ENCODE measurements around the gene MED1.
"Not testable (repeated sequence)": the region's sequence is repeated elsewhere in the genome, so short reads cannot be mapped to it uniquely, and the experiment has no call there.

MED1 gene, protein sequence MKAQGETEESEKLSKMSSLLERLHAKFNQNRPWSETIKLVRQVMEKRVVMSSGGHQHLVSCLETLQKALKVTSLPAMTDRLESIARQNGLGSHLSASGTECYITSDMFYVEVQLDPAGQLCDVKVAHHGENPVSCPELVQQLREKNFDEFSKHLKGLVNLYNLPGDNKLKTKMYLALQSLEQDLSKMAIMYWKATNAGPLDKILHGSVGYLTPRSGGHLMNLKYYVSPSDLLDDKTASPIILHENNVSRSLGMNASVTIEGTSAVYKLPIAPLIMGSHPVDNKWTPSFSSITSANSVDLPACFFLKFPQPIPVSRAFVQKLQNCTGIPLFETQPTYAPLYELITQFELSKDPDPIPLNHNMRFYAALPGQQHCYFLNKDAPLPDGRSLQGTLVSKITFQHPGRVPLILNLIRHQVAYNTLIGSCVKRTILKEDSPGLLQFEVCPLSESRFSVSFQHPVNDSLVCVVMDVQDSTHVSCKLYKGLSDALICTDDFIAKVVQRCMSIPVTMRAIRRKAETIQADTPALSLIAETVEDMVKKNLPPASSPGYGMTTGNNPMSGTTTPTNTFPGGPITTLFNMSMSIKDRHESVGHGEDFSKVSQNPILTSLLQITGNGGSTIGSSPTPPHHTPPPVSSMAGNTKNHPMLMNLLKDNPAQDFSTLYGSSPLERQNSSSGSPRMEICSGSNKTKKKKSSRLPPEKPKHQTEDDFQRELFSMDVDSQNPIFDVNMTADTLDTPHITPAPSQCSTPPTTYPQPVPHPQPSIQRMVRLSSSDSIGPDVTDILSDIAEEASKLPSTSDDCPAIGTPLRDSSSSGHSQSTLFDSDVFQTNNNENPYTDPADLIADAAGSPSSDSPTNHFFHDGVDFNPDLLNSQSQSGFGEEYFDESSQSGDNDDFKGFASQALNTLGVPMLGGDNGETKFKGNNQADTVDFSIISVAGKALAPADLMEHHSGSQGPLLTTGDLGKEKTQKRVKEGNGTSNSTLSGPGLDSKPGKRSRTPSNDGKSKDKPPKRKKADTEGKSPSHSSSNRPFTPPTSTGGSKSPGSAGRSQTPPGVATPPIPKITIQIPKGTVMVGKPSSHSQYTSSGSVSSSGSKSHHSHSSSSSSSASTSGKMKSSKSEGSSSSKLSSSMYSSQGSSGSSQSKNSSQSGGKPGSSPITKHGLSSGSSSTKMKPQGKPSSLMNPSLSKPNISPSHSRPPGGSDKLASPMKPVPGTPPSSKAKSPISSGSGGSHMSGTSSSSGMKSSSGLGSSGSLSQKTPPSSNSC (N-terminal part only)
- total RNA-seq: 37.0 to 106 (median 65.1) reads per million in 18 experiments

GRCh38 chr17:39450847-39451581, at the start of gene MED1:
TSS of gene MED1 (minus strand) at chr17:39451263. CDS start at chr17:39451062, 201 bp downstream.
- peak; percentile 98 to 99 for DNase-seq

DNA sequence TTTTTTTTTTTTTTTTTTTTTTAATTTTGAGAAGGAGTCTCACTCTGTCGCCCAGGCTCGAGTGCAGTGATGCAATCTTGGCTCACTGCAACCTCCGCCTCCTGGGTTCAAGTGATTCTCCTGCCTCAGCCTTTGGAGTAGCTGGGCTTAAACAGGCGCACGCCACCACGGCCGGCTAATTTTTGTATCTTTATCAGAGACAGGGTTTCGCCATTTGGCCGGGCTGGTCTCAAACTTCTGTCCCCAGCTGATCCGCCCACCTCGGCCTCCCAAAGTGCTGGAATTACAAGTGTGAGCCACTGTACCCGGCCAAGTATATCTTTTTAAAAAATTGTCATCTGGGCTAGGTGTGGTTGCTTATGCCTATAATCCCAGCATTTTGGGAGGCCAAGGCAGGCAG, 45.9 kb upstream of the MED1 start:
- not testable (repeated sequence) for DNase-seq

- no peak for DNase-seq
These were observed 36.9 kb upstream of the MED1 start for GRCh38 chr17:39487946-39488345.

DNA sequence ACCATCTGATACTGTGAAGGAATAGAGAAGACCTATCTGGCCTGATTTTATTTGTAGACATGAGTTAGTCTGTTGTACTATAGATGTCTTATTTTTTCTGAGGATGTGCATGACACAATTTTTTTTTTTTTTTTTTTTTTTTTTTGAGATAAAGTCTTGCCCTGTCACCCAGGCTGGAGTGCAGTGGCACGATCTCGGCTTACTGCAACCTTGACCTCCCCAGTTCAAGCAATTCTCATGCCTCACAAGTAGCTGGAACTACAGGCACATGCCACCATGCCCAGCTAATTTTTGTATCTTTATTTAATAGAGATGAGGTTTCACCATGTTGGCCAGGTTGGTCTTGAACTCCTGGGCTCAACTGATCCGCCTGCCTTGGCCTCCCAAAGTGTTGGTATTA, 36.4 kb upstream of the MED1 start:
- DNase-seq: not testable (repeated sequence)

DNA sequence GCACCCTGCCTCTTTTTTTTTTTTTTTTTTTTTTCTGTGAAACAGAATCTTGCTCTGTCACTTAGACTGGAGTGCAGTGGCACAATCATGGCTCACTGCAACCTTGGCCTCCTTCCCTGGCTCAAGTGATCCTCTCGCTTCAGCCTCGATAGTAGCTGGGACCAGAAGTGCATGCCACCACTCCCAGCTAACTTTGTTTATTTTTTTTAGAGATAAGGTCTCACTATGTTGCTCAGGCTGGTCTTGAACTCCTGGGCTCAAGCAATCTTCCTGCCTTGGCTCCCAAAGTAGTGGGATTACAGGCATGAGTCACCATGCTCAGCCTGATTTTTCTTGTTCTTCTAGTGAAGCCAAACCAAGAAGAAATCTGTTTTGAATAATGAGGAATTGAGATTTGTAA, 35.2 kb upstream of the MED1 start:
- no peak for DNase-seq

GRCh38 chr17:39485555-39485954, 34.5 kb upstream of the MED1 start:
- DNase-seq: no peak

DNA sequence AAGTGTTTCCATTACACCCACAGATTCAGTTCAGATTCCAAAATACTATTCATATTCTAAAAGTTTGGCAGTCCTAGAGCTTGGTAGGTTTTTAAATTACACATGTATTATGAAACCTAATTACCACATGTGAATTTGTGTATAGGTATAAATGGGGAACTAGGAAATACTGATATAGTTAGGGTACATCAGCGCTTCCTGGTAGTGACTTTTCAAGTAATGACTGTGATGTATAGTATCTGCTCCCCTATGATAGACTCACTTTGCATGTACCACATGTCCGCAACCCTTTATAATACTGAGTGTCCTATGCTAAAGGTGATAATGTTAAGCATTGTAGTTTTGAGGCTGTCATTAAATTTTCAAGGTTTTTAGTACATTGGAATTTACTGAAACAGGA, 33.1 kb upstream of the MED1 start:
- DNase-seq: no peak

- no peak for DNase-seq
These were observed 32.4 kb upstream of the MED1 start for GRCh38 chr17:39483506-39483905.

DNA sequence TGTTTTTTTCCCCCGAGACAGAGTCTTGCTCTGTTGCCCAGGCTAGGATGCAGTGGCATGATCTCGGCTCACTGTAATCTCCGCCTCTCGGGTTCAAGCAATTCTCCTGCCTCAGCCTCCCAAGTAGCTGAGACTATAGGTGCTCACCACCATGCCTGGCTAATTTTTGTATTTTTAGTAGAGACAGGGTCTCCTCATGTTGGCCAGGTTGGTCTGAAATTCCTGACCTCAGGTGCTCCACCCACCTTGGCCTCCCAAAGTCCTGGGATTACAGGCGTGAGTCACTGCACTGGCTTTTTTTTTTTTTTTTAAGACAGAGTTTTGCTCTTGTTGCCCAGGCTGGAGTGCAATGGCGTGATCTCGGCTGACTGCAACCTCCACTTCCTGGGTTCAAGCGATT, 28.6 kb upstream of the MED1 start:
- DNase-seq: not testable (repeated sequence)

- no peak for DNase-seq
These were observed 22.2 kb upstream of the MED1 start for GRCh38 chr17:39473310-39473709.

DNA sequence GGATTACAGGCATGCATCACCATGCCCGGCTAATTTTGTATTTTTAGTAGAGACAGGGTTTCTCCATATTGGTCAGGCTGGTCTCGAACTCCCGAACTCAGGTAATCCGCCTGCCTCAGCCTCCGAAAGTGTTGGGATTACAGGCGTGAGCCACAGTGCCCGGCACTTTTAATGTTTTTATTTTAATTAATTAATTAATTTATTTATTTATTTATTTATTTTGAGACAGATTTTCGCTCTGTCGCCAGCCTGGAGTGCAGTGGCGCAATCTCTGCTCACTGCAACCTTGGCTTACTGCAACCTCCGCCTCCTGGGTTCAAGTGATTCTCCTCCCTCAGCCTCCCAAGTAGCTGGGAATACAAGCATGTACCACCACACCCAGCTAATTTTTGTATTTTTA, 17.5 kb upstream of the MED1 start:
- DNase-seq: not testable (repeated sequence)

DNA sequence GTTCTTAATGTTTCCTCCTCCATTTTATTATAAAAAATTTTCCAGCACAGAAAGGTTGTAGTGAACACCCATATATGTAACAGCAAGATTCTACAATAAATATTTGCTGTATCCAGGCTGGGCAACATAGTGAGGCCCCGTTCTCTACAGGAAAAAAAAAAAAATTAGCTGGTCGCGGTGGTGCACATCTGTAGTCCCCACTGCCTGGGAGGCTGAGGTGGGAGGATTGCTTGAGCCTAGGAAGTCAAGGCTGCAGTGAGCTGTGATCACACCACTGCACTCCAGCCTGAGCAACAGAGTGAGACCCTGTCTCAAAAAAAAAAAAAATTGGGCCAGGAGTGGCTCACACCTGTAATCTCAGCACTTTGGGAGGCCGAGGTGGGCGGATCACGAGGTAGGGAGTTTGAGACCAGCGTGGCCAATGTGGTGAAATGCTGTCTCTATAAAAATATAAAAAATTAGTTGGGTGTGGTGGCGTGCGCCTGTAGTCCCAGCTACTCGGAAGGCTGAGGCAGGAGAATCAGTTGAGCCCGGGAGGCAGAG, 13.6 kb upstream of the MED1 start:
- not testable (repeated sequence) for DNase-seq

GRCh38 chr17:39462631-39463375, 11.7 kb upstream of the MED1 start:
- DNase-seq: peak; percentile 36 to 37

DNA sequence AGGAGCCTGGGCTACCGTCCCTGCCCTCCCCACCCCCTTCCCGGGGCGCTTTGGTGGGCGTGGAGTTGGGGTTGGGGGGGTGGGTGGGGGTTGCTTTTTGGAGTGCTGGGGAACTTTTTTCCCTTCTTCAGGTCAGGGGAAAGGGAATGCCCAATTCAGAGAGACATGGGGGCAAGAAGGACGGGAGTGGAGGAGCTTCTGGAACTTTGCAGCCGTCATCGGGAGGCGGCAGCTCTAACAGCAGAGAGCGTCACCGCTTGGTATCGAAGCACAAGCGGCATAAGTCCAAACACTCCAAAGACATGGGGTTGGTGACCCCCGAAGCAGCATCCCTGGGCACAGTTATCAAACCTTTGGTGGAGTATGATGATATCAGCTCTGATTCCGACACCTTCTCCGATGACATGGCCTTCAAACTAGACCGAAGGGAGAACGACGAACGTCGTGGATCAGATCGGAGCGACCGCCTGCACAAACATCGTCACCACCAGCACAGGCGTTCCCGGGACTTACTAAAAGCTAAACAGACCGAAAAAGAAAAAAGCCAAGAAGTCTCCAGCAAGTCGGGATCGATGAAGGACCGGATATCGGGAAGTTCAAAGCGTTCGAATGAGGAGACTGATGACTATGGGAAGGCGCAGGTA, 11.0 kb upstream of the MED1 start:
- peak; percentile 18 to 34 for DNase-seq

DNA sequence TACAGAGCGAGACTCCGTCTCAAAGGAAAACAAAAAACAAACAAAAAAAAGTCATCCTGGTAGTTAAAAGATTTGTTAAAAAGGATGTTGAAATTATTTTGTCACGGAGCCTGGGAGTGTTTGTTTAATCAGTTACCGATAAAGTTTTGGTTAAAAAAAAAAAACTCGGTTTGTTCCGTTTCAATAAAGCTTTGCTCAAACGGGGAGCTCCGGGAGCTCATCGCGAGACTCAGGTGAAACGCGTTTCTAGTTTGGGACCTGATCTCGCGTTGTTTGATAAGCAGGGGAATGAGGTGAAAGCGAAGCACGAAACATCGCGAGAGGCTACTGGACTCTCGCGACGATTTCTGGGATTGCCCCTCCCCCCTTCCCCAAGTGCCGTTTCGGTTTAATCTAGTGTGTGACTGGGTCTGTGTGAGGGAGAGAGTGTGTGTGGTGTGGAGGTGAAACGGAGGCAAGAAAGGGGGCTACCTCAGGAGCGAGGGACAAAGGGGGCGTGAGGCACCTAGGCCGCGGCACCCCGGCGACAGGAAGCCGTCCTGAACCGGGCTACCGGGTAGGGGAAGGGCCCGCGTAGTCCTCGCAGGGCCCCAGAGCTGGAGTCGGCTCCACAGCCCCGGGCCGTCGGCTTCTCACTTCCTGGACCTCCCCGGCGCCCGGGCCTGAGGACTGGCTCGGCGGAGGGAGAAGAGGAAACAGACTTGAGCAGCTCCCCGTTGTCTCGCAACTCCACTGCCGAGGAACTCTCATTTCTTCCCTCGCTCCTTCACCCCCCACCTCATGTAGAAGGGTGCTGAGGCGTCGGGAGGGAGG, 10.3 kb upstream of the MED1 start, which contains the start of gene CDK12:
Gene CDK12, plus strand, starts transcription at position 374 of the 813 bp plus-strand sequence. CDS start 586 bp downstream, outside the sequence.
- DNase-seq: peak; percentile 99 to 100

GRCh38 chr17:39455919-39456318, 4.9 kb upstream of the MED1 start:
- no peak for DNase-seq

- DNase-seq: no peak
These were observed 1.0 kb downstream of the MED1 start for GRCh38 chr17:39450051-39450450.

DNA sequence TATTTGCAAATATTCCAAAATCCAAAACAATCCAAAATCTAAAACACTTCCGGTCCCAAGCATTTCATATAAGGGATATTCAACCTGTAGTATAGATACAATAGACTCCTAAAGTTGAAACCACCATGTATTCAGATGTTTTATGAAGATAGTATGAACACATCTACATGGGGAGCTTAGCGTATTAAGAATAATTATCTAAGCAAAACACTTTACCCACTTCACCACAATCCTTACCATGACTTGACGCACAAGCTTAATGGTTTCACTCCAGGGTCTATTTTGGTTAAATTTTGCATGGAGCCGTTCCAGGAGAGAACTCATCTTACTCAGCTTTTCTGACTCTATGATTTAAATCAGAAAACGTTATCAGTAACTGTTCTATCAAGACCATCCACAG, 3.5 kb downstream of the MED1 start:
- no peak for DNase-seq

GRCh38 chr17:39443326-39443725, 7.7 kb downstream of the MED1 start:
- DNase-seq: no peak

All from inflammatory macrophage (primary cell).